Memory B cell (primary cell): Measurements from ENCODE around the gene ETDC.
"Not testable (repeated sequence)": the region's sequence is repeated elsewhere in the genome, so short reads cannot be mapped to it uniquely, and the experiment has no call there.

ENCODE experiments used
- ATAC-seq: fragments of 150-1000 bp; cut with Tn5 transposase; 2 replicates; pipeline ENCODE4 v1.10.0; 2021; ENCODE audit warnings: low read depth, mild to moderate bottlenecking, moderate library complexity
- DNase-seq, 2 donors: peaks; one replicate each; pipeline ENCODE4 v3.0.0; 2022; ENCODE audit warnings: low spot score in 2 of 2
- H3K27ac Mint-ChIP-seq: one replicate; pipeline ENCODE4 v1.8.0; 2022; ENCODE audit warnings: mild to moderate bottlenecking, moderate library complexity, mixed read lengths
- H3K27me3 Mint-ChIP-seq: one replicate; pipeline ENCODE4 v1.8.0; 2022; ENCODE audit warnings: mixed read lengths
- H3K36me3 Mint-ChIP-seq: one replicate; pipeline ENCODE4 v1.8.0; 2022; ENCODE audit warnings: mild to moderate bottlenecking, mixed read lengths
- H3K4me1 Mint-ChIP-seq: one replicate; pipeline ENCODE4 v1.8.0; 2022; ENCODE audit warnings: mixed read lengths
- H3K4me3 Mint-ChIP-seq: one replicate; pipeline ENCODE4 v1.8.0; 2022; ENCODE audit warnings: mild to moderate bottlenecking, moderate library complexity, mixed read lengths
- H3K9me3 Mint-ChIP-seq: one replicate; pipeline ENCODE4 v1.8.0; 2022; ENCODE audit warnings: mixed read lengths

Gene ETDC

DNA sequence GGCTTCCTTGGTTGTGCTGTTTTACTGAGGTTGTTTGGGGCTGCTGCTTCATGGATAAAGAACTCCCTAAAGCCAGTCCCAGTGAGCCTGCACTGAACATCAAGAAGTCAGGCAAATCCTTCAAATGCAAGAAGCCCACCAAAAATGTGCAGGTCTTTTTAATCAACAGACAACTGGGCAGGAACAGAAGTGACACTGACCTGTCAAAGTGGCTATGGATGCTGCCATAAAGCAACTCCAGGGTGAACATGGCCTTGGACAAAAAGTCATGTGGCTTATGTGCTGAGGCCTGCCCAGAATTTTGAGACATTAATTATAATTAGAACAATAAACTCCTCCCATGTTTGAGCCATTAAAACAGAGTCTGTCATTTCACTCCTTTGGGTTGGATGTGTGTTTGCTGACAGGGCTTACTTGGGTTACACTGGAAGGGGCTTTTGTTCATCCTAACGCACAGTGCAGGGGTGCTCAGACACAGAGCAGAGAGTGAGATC, at the start of gene ETDC:
Gene ETDC, plus strand, starts transcription at position 51 of the 494 bp plus-strand sequence. Its CDS starts 0 bp downstream, at position 51.
- Mint-ChIP-seq H3K36me3 (no peaks in the 10 kb centered on the region), H3K4me1 (peaks cover 12% of the 10 kb centered on the region), H3K9me3 (peaks cover 4% of the 10 kb centered on the region), H3K27ac (no peak within 1 kb of the TSS), H3K27me3 (no peaks in the 10 kb centered on the region), H3K4me3 (no peak within 1 kb of the TSS)
- ATAC-seq: no peak
- DNase-seq: no peak

DNA sequence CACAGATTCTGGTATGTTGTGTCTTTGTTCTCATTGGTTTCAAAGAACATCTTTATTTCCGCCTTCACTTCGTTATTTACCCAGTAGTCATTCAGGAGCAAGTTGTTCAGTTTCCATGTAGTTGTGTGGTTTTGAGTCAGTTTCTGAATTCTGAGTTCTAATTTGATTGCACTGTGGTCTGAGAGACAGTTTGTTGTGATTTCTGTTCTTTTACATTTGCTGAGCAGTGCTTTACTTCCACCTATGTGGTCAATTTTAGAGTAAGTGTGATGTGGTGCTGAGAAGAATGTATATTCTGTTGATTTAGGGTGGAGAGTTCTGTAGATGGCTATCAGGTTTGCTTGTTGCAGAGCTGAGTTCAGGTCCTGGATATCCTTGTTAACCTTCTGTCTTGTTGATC, 48.3 kb upstream of the ETDC start:
- not testable (repeated sequence) for H3K4me1 Mint-ChIP-seq, DNase-seq, H3K4me3 Mint-ChIP-seq, H3K27me3 Mint-ChIP-seq, ATAC-seq, H3K36me3 Mint-ChIP-seq, H3K9me3 Mint-ChIP-seq
- H3K27ac Mint-ChIP-seq: peak overlapping the region; percentile 25

DNA sequence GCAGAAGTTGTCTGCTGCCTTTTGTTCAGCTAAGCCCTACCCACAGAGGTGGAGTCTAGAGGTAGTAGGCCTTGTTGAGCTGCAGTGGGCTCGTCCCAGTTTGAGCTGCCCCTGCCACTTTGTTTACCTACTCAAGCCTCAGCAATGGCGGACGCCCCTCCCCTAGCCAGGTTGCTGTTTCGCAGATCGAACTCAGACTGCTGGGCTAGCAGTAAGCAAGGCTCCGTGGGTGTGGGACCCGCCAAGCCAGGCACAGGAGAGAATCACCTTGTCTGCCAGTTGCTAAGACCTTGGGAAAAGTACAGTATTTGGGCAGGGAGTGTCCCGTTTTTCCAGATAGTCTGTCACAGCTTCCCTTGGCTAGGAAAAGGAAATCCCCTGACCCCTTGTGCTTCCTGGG, 45.9 kb upstream of the ETDC start:
- DNase-seq, H3K27me3 Mint-ChIP-seq, ATAC-seq, H3K27ac Mint-ChIP-seq, H3K9me3 Mint-ChIP-seq, H3K36me3 Mint-ChIP-seq, H3K4me3 Mint-ChIP-seq, H3K4me1 Mint-ChIP-seq: not testable (repeated sequence)

DNA sequence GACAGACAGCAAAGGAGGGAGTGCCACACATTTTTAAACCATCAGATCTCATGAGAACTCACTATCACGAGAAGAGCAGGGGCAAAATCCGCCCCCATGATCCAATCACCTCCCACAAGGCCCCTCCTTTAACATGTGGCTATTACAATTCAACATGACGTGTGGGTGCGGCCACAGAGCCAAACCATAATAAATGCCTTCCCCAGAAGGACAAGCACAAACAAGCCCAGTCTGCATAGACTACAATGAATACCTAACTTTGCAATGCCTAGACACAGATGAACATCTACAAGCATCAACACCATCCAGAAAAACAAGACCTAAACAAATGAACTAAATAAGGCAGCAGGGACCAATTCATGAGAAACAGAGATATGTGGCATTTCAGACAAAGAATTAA, 45.1 kb upstream of the ETDC start:
- Mint-ChIP-seq H3K4me1 (no peaks in the 10 kb centered on the region), H3K36me3 (peaks cover 3% of the 10 kb centered on the region), H3K9me3 (peaks cover 5% of the 10 kb centered on the region), H3K27ac (no peak overlapping the region), H3K27me3 (peaks cover 6% of the 10 kb centered on the region), H3K4me3 (no peak overlapping the region)
- DNase-seq (no peak), ATAC-seq (no peak)

DNA sequence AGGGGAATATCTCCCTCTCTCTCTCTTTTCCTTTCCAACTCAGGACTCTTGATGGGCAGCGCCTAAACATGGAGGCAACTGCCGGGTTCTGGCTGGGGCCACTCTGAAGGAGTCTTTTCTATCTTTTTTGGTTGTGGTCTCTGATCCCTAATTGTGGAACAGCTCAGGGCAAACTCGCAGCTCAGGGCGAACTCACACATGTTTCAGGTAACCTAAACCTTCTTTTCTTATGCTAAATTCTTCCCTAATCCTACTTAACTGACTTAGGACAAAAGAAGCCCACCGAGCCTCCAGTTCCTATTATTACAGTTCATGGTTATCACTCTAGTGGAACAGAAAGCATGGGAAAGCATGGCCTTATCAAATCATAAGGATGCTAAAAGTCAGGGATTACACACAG, 36.1 kb upstream of the ETDC start:
- Mint-ChIP-seq H3K9me3 (peaks cover 2% of the 10 kb centered on the region), H3K27me3 (no peaks in the 10 kb centered on the region), H3K4me1 (no peaks in the 10 kb centered on the region), H3K36me3 (no peaks in the 10 kb centered on the region), H3K4me3 (no peak overlapping the region), H3K27ac (no peak overlapping the region)
- DNase-seq: no peak
- no peak for ATAC-seq

DNA sequence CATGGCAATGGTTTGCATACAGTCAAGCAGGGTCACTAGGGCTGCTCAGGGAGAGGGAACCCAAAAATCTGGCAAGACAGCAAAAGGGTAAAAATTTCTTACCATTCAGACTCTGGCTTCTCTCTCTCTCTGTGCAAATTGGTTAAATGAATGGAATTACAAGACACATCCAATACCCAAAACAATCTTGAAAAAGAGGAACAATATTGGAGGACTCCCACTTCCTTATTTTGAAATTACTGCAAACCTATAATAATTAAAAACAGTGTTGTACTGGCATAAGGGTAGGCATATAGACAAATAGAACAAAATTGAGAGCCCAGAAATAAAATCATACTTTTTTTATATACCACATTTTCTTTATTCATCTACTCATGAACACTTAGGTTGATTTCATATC, 33.3 kb upstream of the ETDC start:
- H3K4me3 Mint-ChIP-seq: no peak overlapping the region
- peaks cover 12% of the 10 kb centered on the region for H3K9me3 Mint-ChIP-seq
- H3K27ac Mint-ChIP-seq: no peak overlapping the region
- peaks cover 2% of the 10 kb centered on the region for H3K36me3 Mint-ChIP-seq
- H3K27me3 Mint-ChIP-seq: no peaks in the 10 kb centered on the region
- no peak for ATAC-seq
- no peaks in the 10 kb centered on the region for H3K4me1 Mint-ChIP-seq
- no peak for DNase-seq

DNA sequence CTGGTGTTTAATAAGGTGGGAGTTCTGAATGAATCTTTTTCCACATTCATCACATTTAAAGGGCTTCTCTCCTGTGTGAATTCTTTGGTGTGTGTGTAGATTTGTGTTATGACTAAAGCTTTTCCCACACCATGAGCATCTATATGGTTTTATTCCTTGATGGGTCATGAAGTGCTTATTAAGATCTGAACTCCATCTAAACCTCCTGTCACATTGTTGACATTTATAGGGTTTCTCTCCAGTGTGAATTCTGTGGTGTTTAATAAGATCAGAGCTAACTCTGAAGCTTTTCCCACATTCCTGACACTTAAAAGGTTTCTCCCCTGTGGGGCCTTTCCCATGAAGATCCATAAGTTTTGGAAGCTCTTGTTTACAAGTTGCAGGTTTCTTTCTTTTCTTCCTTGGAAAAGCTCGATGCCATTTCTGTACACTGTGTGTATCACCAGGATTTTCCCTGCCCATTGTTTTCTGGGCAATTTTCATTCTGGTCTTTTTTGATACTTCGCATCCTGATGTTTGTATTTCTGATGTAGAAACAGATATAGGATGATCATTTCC, 21.9 kb upstream of the ETDC start:
- ATAC-seq (no peak), DNase-seq (no peak)
- Mint-ChIP-seq H3K27ac (no peak overlapping the region), H3K36me3 (peaks cover 33% of the 10 kb centered on the region), H3K4me1 (no peaks in the 10 kb centered on the region), H3K27me3 (no peaks in the 10 kb centered on the region), H3K9me3 (peaks cover 4% of the 10 kb centered on the region), H3K4me3 (no peak overlapping the region)

DNA sequence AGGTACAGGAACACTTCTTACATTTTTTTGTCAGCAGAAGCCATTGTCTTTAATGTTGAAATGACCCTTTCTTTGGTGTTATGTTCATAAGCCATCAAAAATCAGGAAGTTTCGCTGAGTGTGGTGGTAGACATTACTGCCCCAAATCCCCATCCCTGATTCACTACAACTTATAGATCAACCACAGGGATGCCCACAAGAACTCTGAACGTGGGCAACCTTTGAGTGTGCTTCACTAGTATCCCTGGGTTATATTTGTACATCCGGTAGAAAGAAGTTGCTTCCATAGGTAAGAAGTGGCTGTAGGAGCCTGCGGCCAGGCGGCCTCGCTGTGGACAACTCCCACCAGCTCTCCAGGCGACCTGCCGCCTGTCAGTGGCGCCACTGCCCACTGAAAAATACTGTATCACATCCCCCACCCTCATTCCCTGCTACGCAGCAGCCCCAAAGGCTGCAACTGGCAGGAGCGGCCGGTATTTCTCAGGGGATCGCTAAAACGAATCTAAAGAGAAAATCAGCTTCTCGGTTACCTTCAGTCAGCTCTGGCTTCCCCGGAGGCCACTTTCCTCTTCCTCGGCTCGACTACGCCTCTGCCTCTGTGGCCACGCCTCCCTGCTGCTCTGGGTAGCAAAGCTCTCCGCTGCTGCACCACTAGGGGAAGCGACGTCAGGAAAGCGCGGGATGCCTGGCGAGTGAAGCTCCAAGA, 13.9 kb upstream of the ETDC start:
- Mint-ChIP-seq H3K4me1 (peaks cover 3% of the 10 kb centered on the region), H3K36me3 (peaks cover 18% of the 10 kb centered on the region), H3K4me3 (peak overlapping the region; percentile 89), H3K9me3 (peaks cover 3% of the 10 kb centered on the region), H3K27me3 (no peaks in the 10 kb centered on the region), H3K27ac (peak overlapping the region; percentile 87)
- DNase-seq (peak; percentile 19 to 39), ATAC-seq (peak; percentile 99)

DNA sequence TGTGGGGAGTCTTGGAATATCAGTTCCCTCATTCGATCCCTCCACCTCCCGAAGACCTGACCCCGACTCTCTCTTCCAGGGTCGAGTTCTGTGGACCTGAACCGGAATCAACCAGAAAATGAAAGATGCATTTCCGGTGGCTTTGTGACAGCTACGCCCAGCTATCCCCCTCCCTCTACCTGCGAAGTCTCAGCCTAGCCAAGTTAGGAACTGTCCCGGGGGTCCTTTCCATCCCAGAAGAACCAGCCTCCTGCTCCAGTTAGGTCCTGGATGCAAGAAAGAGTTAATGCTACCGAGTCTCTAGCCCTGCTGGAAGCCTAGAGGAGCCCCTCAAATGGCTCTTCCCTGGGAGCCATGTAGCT, 13.4 kb upstream of the ETDC start:
- H3K9me3 Mint-ChIP-seq: peaks cover 3% of the 10 kb centered on the region
- DNase-seq (no peak), ATAC-seq (peak; percentile 47)
- H3K27ac Mint-ChIP-seq: peak overlapping the region; percentile 87
- H3K27me3 Mint-ChIP-seq: no peaks in the 10 kb centered on the region
- H3K4me3 Mint-ChIP-seq: peak overlapping the region; percentile 89
- H3K4me1 Mint-ChIP-seq: peaks cover 3% of the 10 kb centered on the region
- peaks cover 16% of the 10 kb centered on the region for H3K36me3 Mint-ChIP-seq

DNA sequence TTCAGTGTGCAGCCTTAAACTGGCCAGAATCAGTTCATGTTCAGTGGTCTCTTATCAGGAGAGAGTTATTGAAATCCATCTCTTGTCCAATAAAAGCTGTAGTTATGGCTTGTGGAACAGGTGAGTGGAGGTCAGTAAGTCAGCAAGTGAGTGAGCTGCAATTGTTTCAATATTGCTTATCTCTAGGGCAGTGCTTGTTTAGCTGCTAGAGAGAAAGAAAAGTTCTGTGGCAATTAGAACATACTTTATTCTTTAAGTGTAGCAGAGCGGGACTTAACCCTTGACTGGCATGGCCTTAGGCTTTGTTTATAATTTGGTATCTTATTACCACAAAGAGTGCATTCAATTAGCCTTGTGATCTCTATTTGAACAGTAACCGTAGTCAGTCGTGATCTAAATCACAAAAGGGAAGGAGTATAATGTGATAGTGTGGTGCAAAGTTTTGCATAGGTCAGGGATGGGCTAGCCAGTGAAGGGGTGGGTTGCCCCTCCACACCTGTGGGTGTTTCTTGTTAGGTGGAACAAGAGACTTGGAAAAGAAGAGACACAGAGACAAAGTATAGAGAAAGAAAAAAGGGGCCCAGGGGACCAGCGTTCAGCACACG, 6.9 kb upstream of the ETDC start:
- Mint-ChIP-seq H3K27me3 (no peaks in the 10 kb centered on the region), H3K36me3 (no peaks in the 10 kb centered on the region), H3K4me1 (peaks cover 9% of the 10 kb centered on the region), H3K27ac (no peak overlapping the region), H3K9me3 (no peaks in the 10 kb centered on the region), H3K4me3 (no peak overlapping the region)
- ATAC-seq (no peak), DNase-seq (no peak)

DNA sequence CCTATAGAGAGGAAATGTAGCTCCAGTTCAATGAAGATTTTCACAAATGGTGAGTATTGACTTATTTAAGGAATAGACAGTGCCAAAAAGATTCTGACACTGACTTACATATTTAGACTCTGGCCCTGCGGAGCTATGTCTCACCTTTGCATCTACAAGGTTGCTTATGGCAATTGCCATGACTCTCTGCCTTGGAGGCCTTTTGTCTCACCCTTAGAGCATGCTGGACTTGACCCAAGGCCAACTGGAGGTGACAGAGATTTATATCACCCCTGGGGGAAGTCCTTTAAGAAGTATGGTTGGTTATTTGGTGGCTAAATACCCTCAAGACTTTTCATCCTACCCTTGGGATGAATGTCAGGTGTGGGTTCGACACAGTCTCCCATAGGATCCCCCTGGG, 4.5 kb upstream of the ETDC start:
- Mint-ChIP-seq H3K27me3 (no peaks in the 10 kb centered on the region), H3K27ac (no peak overlapping the region), H3K36me3 (no peaks in the 10 kb centered on the region), H3K4me3 (no peak overlapping the region), H3K9me3 (no peaks in the 10 kb centered on the region), H3K4me1 (peaks cover 11% of the 10 kb centered on the region)
- DNase-seq (no peak), ATAC-seq (no peak)

DNA sequence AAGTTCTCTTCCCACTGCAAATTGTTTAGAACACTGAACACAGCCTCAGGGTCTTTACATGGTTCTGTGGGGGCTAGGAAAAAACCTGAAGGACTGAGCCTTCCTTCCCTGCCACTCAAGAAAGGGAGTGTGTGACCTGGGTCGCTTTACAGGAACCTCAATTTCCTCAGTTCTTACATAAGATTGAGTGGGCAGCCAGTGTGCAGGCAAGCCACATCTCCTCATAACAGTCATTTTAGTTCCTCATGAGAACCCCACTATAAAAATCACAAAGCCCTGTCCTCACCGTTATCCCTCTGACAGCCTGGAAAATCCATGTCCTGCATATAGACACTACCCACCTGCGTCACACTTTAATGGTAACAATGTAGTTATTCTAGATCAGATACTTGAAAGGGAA, 2.1 kb upstream of the ETDC start:
- peaks cover 10% of the 10 kb centered on the region for H3K4me1 Mint-ChIP-seq
- H3K9me3 Mint-ChIP-seq: peaks cover 4% of the 10 kb centered on the region
- no peaks in the 10 kb centered on the region for H3K36me3 Mint-ChIP-seq
- ATAC-seq (no peak), DNase-seq (no peak)
- H3K4me3 Mint-ChIP-seq: no peak overlapping the region
- H3K27me3 Mint-ChIP-seq: no peaks in the 10 kb centered on the region
- no peak overlapping the region for H3K27ac Mint-ChIP-seq

DNA sequence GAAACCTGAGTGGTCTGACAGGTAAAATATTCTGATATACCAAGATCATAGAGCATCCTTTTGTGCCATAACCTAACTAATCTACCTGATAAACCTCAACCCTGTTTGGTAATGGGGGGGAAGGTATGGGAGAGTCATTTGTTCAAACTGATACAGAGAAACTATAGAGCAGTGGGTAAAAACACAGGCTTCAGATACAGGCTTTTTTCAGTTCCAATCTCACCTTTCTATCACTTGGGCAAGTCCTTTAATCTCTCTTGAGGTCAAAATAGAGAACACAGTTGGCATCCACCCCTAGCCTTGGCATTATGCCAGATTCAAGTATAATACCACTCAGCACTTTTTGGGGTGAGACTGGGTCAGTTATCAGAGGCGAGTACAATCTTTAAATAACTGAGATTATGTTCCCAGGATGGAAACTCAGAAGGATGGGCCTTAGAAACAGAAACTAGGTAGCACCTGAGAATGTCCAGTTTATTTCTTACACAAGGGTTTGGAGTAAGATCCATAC, 880 bp upstream of the ETDC start:
- no peaks in the 10 kb centered on the region for H3K36me3 Mint-ChIP-seq
- H3K9me3 Mint-ChIP-seq: peaks cover 4% of the 10 kb centered on the region
- H3K27me3 Mint-ChIP-seq: no peaks in the 10 kb centered on the region
- no peak overlapping the region for H3K27ac Mint-ChIP-seq
- H3K4me3 Mint-ChIP-seq: no peak overlapping the region
- H3K4me1 Mint-ChIP-seq: peaks cover 7% of the 10 kb centered on the region
- ATAC-seq: no peak
- no peak for DNase-seq

DNA sequence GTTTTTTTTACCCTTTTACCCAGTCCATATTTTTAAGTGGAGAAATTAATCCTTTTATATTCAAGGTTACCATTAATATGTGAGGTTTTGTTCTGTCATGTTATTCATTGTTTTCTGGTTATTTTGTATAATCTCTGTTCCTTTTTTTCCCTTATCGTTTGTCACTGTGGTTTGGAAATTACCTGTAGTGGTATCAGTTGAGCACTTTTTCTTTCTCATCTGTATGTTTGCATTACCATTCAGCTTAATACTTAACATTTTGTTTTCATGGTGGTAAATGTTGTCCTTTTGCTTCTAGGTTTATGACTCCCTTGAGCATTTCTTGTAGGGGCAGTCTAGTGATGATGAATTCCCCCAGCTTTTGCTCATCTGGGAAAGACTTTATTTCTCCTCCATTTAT, 6.6 kb downstream of the ETDC start:
- Mint-ChIP-seq H3K4me1 (peaks cover 10% of the 10 kb centered on the region), H3K27ac (no peak overlapping the region), H3K9me3 (peaks cover 10% of the 10 kb centered on the region), H3K27me3 (no peaks in the 10 kb centered on the region), H3K36me3 (peaks cover 16% of the 10 kb centered on the region), H3K4me3 (no peak overlapping the region)
- DNase-seq (no peak), ATAC-seq (no peak)
